IPS DF 19.7 (cell line): Measurements from ENCODE around the gene WDR6.
"Not testable (repeated sequence)": the region's sequence is repeated elsewhere in the genome, so short reads cannot be mapped to it uniquely, and the experiment has no call there.

Source experiments
- DNase-seq: peaks from one replicate; pipeline ENCODE4 v3.0.0-alpha.2; 2013; ENCODE audit warnings: low read depth, low spot score

The WDR6 gene

DNA sequence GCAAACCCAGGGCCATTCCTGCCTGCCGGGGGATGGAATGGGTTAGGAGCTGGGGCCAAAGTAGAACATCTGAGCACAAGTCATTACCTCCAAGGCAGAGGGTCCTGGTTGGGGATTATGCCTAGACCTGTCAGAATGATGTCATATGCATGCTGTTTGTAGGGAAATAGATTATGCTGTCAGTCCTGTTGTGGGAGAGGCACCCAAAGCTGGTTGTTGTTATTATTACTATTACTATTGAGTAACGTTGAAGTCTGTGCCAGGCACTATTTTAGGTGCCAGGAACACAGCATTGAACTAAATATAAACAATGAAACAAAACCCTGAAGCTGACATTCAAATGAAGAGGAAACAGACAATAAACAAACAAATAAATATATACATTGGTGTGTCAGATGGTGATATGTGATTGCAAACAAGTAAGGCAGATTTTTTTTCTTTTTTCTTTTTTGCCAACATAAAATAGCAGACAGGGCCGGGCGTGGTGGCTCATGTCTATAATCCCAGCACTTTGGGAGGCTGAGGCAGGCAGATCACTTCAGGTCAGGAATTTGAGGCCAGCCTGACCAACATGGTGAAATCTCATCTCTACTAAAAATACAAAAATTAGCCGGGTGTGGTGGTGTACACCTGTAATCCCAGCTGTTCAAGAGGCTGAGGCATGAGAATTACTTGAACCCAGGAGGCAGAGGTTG, 15.2 kb upstream of the WDR6 start:
- no peak for DNase-seq

GRCh38 chr3:48993834-48994233, 13.4 kb upstream of the WDR6 start:
- no peak for DNase-seq

DNA sequence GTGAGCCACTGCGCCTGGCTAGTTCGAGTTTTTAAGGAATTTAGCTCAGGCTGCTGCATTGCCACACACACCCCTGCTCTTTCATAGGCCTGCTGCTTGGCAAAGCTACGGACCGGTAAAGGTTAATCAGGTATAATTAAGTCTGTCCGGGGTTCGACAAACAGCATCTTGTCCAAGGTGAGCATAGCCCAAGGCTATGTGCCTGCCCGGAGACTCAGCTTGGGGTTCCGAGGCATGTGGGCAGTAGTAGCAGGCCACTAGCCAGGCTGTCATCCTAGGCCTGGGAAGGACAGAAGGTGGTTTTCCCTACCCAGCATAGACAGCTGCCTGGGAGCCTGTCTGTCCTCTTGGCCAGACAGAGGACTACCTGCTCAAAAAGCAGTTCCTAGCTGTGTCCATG, 10.6 kb upstream of the WDR6 start:
- no peak for DNase-seq

DNA sequence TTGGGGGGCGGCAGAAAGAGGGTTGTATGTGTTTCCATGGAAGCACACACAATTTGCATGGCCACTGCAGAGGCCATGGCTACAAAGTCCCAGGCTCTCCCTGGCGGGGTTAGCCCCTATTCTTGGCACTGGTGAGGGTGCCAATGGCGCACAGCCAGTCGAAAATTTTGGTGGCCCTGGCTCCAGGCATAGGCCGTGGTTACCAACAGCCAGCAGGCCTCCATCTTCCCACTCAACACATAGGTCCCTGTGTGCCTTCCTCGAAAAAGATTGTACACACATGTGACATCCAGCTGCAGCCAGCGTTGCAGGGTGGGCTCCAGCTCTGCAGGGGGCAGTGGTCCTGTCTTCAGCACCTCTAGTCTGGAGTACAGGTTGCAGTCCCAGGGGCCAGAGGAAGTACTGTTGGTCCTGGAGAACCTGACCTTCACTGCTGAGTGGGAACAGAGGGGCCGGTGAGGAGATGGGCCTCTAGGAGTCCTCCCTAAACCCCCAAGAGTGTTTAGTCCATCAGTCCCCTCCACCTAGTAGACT, 10.0 kb upstream of the WDR6 start:
- no peak for DNase-seq

GRCh38 chr3:48997714-48998637, 9.2 kb upstream of the WDR6 start:
- DNase-seq = no peak

DNA sequence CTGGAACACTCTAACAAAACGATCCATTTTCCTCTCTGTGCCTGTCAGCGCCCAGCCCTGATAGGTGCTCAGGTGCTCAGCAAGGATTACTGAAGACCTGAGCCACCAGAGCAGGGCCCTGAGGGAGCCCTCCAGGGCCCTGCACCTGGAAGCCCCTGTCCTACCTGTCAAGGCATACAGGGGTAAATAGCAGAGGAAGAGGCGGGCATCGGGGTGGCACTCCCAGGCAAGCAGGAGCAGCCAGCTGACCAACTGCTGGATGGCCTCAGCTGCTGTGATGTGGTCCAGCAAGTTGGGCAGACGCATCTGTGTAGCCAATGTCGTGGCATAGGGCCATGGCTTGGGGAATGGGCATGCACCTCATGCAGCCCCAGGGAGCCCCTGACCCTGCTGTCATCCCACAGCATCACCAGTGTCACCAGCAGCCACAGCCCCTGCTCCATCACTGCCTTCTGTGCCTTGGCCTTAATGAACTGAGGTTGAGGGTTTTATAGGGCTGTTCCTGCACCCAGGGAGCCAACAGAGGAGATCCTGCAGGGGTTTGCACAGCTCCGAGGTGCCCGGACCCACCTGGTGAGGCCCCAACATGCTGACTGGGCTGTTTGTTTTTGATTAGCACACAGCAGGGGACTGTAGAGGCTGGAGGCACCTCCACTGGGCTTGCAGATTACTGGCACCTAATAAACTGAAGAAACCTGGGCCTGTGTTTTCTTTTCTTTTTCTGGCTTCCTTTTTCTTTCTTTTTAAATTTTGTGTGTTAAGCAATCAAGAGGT, 7.9 kb upstream of the WDR6 start:
- no peak for DNase-seq

DNA sequence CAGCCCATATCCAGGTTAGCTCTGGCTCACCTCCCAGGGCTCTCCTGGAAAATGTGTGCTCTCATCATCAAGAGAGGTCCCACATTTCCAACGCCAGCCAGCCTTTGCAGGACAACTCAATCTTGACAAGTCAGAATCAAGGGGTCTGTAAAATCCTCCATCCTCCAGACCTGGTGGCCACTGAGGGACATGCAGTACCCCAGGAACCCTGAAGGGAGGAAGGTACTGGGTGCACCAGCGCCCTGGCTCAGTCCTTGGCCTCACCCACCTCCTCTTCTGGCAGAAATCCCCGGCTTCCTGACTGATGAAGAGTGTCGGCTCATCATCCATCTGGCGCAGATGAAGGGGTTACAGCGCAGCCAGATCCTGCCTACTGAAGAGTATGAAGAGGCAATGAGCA, 6.0 kb upstream of the WDR6 start:
- no peak for DNase-seq

DNA sequence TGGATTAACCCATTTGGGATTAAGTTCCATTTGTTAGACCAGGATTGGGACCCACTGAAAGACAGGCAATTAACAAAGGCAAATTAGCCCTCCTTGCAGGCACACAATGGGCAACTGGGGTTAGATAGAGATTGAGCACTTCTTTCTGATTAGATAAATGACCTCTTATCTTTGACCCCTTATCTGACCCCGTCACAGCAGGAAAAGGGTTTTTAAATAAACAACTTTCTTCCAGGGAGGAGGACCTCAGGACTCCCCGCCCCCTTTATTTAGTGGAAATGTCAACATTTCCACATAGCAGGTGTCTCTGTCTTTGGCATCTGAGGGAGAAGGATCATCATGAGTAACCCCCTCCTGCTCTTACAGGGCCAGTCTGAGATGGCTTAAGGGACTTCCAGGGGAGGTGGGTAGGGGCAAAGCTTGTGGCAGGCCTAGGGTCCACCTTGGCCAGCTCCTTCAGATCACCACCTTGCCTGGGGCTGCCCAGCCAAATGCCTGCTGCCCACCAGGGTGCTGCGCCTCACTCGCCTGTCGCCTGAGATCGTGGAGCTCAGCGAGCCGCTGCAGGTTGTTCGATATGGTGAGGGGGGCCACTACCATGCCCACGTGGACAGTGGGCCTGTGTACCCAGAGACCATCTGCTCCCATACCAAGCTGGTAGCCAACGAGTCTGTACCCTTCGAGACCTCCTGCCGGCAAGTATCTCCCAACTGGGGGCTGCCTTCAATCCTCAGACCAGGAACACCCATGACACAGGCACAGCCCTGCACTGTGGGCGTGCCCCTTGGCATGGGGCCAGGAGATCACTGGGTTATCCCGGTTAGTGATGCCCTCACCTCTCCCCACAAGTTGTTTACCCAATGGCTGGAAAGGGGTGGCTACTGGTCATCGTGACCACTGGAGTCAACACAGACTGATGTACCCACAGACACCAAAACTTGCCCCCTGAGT, 2.6 kb upstream of the WDR6 start:
- DNase-seq = no peak

GRCh38 chr3:49005303-49005680, 1.9 kb upstream of the WDR6 start:
- DNase-seq = no peak

DNA sequence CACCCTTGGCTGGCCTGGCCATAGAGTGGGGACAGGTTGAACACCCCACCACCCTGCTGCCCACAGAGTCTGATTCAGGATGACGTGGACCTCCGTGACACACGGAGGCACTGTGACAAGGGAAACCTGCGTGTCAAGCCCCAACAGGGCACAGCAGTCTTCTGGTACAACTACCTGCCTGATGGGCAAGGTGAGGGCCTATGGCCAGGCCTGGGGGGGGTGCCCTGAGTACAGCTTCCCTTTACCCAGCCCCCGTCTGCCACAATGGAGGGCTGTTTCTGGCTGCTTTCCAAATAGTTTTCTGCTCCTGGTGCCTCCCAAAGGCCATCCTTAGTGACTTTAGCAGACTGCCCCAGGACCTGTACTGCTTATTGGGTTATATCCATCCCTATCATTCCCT, 1.2 kb upstream of the WDR6 start:
- no peak for DNase-seq

DNA sequence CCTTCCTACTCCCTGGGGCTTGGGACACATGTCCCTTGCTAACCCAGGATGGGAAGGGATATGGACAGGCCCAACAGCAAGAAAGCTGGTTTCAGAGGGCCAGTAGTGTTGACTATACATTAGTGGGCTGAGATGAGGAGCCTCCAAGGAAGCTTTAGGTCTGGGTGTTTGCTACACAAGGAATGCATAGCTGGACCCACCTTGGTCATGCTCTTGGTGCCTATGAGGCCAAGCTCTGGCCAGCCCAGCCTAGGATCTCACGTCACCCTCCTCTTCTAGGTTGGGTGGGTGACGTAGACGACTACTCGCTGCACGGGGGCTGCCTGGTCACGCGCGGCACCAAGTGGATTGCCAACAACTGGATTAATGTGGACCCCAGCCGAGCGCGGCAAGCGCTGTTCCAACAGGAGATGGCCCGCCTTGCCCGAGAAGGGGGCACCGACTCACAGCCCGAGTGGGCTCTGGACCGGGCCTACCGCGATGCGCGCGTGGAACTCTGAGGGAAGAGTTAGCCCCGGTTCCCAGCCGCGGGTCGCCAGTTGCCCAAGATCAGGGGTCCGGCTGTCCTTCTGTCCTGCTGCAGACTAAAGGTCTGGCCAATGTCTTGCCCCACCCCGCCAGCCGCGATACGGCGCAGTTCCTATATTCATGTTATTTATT, 653 bp upstream of the WDR6 start:
- no peak for DNase-seq

- no peak for DNase-seq
These were observed 759 bp downstream of the WDR6 start for GRCh38 chr3:49007771-49008528.

DNA sequence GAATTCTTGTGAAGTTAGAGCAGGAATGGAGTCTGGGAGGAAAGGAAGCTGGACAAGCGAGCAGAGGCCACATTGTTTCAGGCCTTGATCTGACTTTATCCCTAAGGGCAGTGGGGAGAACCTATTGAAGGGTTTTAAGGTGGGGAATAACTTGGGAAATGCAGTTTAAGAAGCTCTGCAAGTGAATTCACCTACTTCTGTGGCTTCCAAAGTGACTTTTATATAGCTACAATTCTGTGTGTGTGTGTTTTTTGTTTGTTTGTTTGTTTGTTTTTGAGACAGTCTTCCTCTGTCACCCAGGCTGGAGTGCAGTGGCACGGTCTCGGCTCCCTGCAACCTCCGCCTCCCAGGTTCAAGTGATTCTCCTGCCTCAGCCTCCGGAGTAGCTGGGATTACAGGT, 1.4 kb downstream of the WDR6 start:
- not testable (repeated sequence) for DNase-seq

- DNase-seq = no peak
These were observed 2.2 kb downstream of the WDR6 start for GRCh38 chr3:49009396-49009795.

DNA sequence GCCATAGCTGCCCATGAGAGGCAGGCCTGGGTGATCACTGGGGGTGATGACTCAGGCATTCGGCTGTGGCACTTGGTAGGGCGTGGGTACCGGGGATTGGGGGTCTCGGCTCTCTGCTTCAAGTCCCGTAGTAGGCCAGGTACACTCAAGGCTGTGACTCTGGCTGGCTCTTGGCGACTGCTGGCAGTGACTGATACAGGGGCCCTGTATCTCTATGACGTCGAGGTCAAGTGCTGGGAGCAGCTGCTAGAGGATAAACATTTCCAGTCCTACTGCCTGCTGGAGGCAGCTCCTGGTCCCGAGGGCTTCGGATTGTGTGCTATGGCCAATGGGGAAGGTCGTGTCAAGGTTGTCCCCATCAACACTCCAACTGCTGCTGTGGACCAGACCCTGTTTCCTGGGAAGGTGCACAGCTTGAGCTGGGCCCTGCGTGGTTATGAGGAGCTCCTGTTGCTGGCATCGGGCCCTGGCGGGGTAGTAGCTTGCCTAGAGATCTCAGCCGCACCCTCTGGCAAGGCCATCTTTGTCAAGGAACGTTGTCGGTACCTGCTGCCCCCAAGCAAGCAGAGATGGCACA, 5.3 kb downstream of the WDR6 start:
- DNase-seq = no peak

GRCh38 chr3:49013113-49013737, 6.0 kb downstream of the WDR6 start:
- no peak for DNase-seq

- DNase-seq = no peak
These were observed 6.8 kb downstream of the WDR6 start for GRCh38 chr3:49013738-49014660.

DNA sequence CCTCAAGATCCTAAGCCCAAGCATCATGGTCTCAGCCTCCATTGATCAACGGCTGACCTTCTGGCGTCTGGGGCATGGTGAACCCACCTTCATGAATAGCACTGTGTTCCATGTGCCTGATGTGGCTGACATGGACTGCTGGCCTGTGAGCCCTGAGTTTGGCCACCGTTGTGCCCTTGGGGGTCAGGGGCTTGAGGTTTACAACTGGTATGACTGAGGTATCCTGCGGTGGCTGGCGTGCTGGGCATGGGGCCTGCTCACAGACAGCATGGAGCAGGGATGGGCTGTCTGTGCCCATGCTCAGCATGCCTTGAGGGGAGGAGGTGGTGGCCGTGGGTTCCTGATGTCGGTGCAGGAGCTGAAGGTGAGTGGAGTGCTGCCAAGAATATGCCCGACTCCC, 7.9 kb downstream of the WDR6 start:
- DNase-seq = no peak
